Measurements from ENCODE around the gene DSCAM. TPM values are rescaled to one million over a fixed set of nuclear protein-coding genes. Genes with fewer than 3 reads are reported as not detected.

Gene DSCAM
- total RNA-seq, 1 donor from 2014 or later = 0.06 TPM

DNA sequence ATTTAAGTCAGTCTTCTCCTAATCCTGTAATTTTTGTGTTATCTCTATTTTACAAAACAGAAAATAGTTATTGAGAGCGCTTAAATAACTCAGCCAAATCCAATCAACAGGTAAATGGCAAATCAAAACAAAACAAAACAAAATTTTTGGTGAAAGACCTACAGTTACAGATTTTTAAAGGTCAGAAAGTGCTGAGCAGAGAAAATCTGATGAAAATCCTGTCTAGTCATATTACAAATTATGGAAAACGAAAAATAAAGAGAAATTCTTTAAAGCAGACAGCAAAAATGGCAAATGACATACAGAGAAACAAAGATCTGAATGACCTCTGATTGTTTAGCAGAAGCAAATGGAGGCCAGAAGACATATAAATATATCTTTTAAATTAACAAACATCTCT lies 497.4 kb downstream of the DSCAM start:
- H3K36me3 ChIP-seq = no peaks in the 10 kb centered on the region
- no peaks in the 10 kb centered on the region for H3K27me3 ChIP-seq (ENCODE audit: low read depth)
- no peak overlapping the region for H3K27ac ChIP-seq
- no peaks in the 10 kb centered on the region for H3K4me1 ChIP-seq
- ATAC-seq (no peak), DNase-seq (no peak)
- H3K4me3 ChIP-seq = no peak overlapping the region
- no peaks in the 10 kb centered on the region for H3K9me3 ChIP-seq
- TF ChIP-seq, protein P1, sequence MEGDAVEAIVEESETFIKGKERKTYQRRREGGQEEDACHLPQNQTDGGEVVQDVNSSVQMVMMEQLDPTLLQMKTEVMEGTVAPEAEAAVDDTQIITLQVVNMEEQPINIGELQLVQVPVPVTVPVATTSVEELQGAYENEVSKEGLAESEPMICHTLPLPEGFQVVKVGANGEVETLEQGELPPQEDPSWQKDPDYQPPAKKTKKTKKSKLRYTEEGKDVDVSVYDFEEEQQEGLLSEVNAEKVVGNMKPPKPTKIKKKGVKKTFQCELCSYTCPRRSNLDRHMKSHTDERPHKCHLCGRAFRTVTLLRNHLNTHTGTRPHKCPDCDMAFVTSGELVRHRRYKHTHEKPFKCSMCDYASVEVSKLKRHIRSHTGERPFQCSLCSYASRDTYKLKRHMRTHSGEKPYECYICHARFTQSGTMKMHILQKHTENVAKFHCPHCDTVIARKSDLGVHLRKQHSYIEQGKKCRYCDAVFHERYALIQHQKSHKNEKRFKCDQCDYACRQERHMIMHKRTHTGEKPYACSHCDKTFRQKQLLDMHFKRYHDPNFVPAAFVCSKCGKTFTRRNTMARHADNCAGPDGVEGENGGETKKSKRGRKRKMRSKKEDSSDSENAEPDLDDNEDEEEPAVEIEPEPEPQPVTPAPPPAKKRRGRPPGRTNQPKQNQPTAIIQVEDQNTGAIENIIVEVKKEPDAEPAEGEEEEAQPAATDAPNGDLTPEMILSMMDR (IDR thresholded peaks at IDR 0.05) = no peak
- intact Hi-C loops (cut with DNase I) = no loop called here

DNA sequence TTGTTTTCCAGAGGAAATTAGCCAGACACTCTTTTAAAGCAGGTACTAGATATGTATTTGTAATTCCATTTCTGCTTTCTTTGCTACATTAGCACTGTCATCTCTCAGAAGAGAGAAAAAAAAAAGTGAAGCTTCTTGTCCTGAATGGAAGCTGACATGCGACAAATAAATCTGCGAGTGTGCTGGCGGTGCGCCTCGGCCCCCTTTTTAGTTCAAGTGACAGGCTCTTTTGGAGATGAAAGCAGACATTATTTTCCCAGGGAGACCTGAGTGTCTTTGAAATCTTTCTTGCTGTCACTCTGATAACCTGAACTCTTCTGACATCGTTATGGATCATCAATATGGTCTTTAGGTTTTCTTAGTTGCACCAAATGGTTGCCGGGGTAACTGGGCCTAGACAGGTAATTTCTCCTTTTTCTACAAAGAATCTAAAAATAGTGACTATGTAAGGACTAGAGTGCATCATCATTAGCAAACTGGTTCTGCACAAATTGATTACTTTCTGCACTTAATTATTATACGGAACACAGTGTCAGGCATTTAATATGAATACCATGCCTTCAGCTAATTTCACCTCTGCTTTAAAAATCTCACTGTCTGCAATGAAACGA lies 501.1 kb downstream of the DSCAM start:
- Histone ChIP-seq H3K4me3 (no peak overlapping the region), H3K27me3 (ENCODE audit: low read depth) (no peaks in the 10 kb centered on the region), H3K27ac (no peak overlapping the region), H3K36me3 (no peaks in the 10 kb centered on the region), H3K9me3 (no peaks in the 10 kb centered on the region), H3K4me1 (no peaks in the 10 kb centered on the region)
- TF ChIP-seq, protein P1 (IDR thresholded peaks at IDR 0.05) = no peak
- no peak for ATAC-seq
- intact Hi-C loops (cut with DNase I) = no loop called here
- no peak for DNase-seq

DNA sequence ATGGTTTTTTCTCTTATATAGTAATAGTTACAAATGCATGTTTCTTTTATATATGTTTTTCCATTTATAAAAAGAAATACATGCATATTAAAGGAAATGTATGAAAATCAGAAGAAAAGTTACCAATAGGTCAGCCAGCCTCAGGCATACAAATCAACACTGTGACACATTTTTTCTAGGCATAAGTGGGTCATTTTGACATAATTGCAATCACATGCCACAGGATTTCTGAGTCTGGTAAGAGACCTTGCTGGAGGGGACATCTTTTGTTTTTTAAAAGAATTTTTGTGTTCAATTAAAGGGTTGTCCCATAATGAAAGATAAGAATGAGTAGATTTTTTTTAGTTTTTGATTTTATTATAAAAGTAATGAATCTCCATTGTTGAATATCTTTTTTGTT lies 506.6 kb downstream of the DSCAM start:
- TF ChIP-seq, protein P1 (IDR thresholded peaks at IDR 0.05) = no peak
- Histone ChIP-seq H3K36me3 (no peaks in the 10 kb centered on the region), H3K9me3 (no peaks in the 10 kb centered on the region), H3K27ac (no peak overlapping the region), H3K4me1 (no peaks in the 10 kb centered on the region), H3K4me3 (no peak overlapping the region), H3K27me3 (ENCODE audit: low read depth) (no peaks in the 10 kb centered on the region)
- DNase-seq (no peak), ATAC-seq (no peak)
- intact Hi-C loops (cut with DNase I) = no loop called here

DNA sequence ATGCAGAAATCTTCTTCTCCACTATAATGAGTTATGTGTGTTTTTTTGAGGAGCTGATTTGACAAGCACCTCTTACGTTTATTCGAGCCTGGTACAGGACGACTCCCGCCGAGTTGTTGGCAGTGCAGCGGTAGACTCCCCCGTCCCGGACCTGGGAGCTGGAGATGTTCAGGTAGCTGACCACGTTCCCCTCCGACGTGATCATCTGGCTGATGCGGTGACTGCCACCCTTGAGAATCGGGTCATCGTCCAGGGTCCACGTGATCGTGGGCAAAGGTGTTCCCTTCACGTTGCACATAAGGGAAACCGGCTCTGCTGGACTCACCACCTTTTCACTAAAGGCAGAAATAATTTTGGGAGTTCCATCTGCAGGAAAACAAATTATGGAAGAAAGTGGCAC lies 507.9 kb downstream of the DSCAM start:
- Histone ChIP-seq H3K4me1 (no peaks in the 10 kb centered on the region), H3K27ac (no peak overlapping the region), H3K27me3 (ENCODE audit: low read depth) (no peaks in the 10 kb centered on the region), H3K36me3 (no peaks in the 10 kb centered on the region), H3K4me3 (no peak overlapping the region), H3K9me3 (no peaks in the 10 kb centered on the region)
- DNase-seq = no peak
- TF ChIP-seq, protein P1 (IDR thresholded peaks at IDR 0.05) = no peak
- ATAC-seq = no peak
- intact Hi-C loops (cut with DNase I) = no loop called here

DNA sequence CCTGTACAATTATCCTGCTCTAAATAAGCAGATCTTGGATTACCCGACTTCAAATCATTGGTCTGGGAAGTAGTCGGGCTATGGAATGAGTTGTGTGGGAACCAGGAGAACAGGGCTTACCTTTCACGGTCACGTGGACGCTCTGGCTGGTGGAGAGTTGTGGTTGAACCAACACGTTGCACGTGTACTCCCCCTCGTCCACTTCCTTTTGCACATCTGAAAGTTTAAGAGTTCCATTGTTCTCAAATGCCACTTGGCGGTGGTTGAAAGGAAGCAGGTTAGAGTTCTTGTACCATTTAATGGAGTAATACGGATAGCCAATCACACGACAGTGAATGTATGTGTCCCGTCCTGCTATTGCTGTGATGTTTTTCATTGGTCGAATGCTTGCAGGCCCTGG lies 509.0 kb downstream of the DSCAM start:
- TF ChIP-seq, protein P1 (IDR thresholded peaks at IDR 0.05) = no peak
- ATAC-seq (no peak), DNase-seq (no peak)
- Histone ChIP-seq H3K27me3 (ENCODE audit: low read depth) (no peaks in the 10 kb centered on the region), H3K4me3 (no peak overlapping the region), H3K36me3 (no peaks in the 10 kb centered on the region), H3K4me1 (no peaks in the 10 kb centered on the region), H3K9me3 (no peaks in the 10 kb centered on the region), H3K27ac (no peak overlapping the region)
- intact Hi-C loops (cut with DNase I) = no loop called here

Data from lower lobe of right lung (tissue), 2 donors.